Measurements from ENCODE around the gene TIMP3. TPM values are rescaled to one million over a fixed set of nuclear protein-coding genes. Genes with fewer than 3 reads are reported as not detected.

The TIMP3 gene
- polyA plus RNA-seq, 3 donors, result not detected

DNA sequence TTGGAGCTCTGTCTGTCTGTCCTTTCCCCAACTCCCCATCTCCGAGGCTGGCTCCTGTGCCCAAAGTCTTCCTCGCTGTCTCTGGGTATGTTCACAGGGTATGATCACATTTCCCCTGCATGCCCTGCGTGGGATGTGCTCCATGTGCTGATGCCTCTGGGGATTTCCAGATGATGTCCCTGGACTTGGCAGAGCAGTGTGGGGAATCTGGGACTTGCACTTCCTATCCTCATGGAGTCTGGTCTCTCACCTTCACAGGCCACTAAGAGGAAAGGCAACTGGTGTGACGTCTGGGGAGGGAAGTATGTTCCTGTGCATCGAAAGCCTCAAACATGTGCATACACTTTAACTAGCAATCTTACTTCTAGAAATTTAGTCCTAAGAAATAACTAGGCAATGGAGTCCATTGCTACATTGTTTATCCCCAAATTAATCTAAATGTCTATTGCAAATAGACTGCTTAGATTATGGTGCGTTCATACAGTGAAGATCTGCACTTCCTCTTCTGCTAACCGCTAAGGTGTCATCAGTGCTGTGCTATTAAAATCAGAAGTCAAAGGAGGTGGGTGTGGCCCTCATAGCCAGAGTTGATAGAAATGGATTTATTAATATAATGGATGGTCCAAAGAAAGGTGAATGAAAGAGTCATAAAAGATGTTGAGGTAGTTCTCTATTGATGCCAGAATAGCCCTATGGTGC lies 20.8 kb downstream of the TIMP3 start:
- H4K20me1 ChIP-seq (ENCODE audit: insufficient read depth, low read length), result no peaks in the 10 kb centered on the region
- no peak overlapping the region for H3K4me2 ChIP-seq (replicated peaks; ENCODE audit: extremely low read depth, low read length, poor library complexity, severe bottlenecking)
- H3K4me1 ChIP-seq (ENCODE audit: control insufficient read depth in 1 of 2, insufficient read depth in 2 of 2, low read length in 2 of 2), result peaks cover 0 to 4% of the 10 kb centered on the region in 2 donors
- Mint-ChIP-seq H3K27me3 (ENCODE audit: low read depth in 3 of 3) (peaks cover 0 to 4% (median 3%) of the 10 kb centered on the region in 3 donors), H3K4me3 (no peak overlapping the region), H3K9me3 (no peaks in the 10 kb centered on the region), H3K4me1 (peaks cover 10% of the 10 kb centered on the region), H3K36me3 (no peaks in the 10 kb centered on the region), H3K27ac (no peak overlapping the region)
- no peak overlapping the region for H3K27ac ChIP-seq (ENCODE audit: low read depth in 1 of 2, low read length in 2 of 2)
- no peak overlapping the region for H2AFZ ChIP-seq (ENCODE audit: insufficient read depth, low read depth, low read length, poor library complexity, severe bottlenecking)
- H3K27me3 ChIP-seq (ENCODE audit: control insufficient read depth in 2 of 2, insufficient read depth in 2 of 2, low read length in 2 of 2), result no peaks in the 10 kb centered on the region
- H3K4me3 ChIP-seq (replicated peaks in 1 of 3; ENCODE audit: low read depth in 2 of 3, low read length in 3 of 3), result no peak overlapping the region
- H3K36me3 ChIP-seq (replicated peaks in 1 of 2; ENCODE audit: control insufficient read depth in 1 of 2, insufficient read depth in 2 of 2, low read length in 2 of 2), result no peaks in the 10 kb centered on the region
- WGBS (ENCODE audit: insufficient coverage), result 100% methylated on average over 2 of the region's 7 CpGs
- intact Hi-C loops (cut with micrococcal nuclease), result no loop called here
- no peak for DNase-seq
- no peak overlapping the region for H3K9ac ChIP-seq (ENCODE audit: insufficient read depth, low read length, poor library complexity, severe bottlenecking)
- TF ChIP-seq, protein P1, sequence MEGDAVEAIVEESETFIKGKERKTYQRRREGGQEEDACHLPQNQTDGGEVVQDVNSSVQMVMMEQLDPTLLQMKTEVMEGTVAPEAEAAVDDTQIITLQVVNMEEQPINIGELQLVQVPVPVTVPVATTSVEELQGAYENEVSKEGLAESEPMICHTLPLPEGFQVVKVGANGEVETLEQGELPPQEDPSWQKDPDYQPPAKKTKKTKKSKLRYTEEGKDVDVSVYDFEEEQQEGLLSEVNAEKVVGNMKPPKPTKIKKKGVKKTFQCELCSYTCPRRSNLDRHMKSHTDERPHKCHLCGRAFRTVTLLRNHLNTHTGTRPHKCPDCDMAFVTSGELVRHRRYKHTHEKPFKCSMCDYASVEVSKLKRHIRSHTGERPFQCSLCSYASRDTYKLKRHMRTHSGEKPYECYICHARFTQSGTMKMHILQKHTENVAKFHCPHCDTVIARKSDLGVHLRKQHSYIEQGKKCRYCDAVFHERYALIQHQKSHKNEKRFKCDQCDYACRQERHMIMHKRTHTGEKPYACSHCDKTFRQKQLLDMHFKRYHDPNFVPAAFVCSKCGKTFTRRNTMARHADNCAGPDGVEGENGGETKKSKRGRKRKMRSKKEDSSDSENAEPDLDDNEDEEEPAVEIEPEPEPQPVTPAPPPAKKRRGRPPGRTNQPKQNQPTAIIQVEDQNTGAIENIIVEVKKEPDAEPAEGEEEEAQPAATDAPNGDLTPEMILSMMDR (IDR thresholded peaks at IDR 0.05), result no peak
- no peaks in the 10 kb centered on the region for H3K9me3 ChIP-seq (replicated peaks in 1 of 2; ENCODE audit: control insufficient read depth in 1 of 2, insufficient read depth in 1 of 2, low read length in 2 of 2)
- no peaks in the 10 kb centered on the region for H3K79me2 ChIP-seq (ENCODE audit: insufficient read depth, low read length)

DNA sequence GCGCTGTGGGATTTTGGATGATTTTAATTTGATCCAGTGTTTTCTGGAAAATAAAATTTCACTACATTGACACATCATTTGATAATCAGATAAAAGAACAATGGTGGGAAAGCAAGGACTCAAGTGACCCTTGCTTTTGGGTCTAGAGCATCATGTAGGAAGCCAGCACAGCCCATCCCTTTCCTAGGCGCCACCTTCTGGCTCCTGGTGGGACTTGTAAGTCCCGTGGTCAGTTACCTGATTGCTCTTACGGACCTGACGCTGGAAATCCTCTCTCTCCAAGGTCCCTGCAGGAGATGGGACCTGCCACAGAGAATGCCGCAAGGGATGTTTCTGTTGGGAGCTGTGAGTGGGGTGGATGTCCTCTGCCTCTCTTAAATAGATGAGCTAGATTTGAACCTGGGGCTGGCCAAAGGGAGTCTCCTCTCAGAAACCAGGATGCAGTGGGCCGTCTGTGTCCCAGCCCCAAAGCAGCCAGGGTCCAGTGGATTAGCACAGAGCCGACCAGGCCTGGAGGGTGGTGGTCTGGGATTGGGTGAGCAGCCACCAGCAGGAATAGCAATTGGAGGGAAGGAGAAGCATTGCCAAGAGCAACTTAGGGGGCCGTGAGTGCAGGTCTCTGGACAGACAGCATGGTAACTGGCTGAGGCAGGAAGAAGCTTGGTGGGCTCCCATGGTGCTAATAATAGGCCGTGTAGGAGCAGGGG lies 21.7 kb downstream of the TIMP3 start:
- no peaks in the 10 kb centered on the region for H3K27me3 ChIP-seq (ENCODE audit: control insufficient read depth in 2 of 2, insufficient read depth in 2 of 2, low read length in 2 of 2)
- no peaks in the 10 kb centered on the region for H3K4me1 ChIP-seq (ENCODE audit: control insufficient read depth in 1 of 2, insufficient read depth in 2 of 2, low read length in 2 of 2)
- Mint-ChIP-seq H3K36me3 (no peaks in the 10 kb centered on the region), H3K27me3 (ENCODE audit: low read depth in 3 of 3) (peaks cover 0 to 4% (median 3%) of the 10 kb centered on the region in 3 donors), H3K4me3 (no peak overlapping the region), H3K9me3 (no peaks in the 10 kb centered on the region), H3K27ac (no peak overlapping the region), H3K4me1 (peaks cover 1% of the 10 kb centered on the region)
- no peaks in the 10 kb centered on the region for H4K20me1 ChIP-seq (ENCODE audit: insufficient read depth, low read length)
- H3K79me2 ChIP-seq (ENCODE audit: insufficient read depth, low read length), result no peaks in the 10 kb centered on the region
- H3K9ac ChIP-seq (ENCODE audit: insufficient read depth, low read length, poor library complexity, severe bottlenecking), result no peak overlapping the region
- no peak overlapping the region for H3K4me3 ChIP-seq (replicated peaks in 1 of 3; ENCODE audit: low read depth in 2 of 3, low read length in 3 of 3)
- 89% methylated on average over 6 of the region's 10 CpGs for WGBS (ENCODE audit: insufficient coverage)
- TF ChIP-seq, protein P1 (IDR thresholded peaks at IDR 0.05), result no peak
- no peak overlapping the region for H2AFZ ChIP-seq (ENCODE audit: insufficient read depth, low read depth, low read length, poor library complexity, severe bottlenecking)
- no peak for DNase-seq
- intact Hi-C loops (cut with micrococcal nuclease), result no loop called here
- H3K9me3 ChIP-seq (replicated peaks in 1 of 2; ENCODE audit: control insufficient read depth in 1 of 2, insufficient read depth in 1 of 2, low read length in 2 of 2), result no peaks in the 10 kb centered on the region
- no peak overlapping the region for H3K27ac ChIP-seq (ENCODE audit: low read depth in 1 of 2, low read length in 2 of 2)
- no peak overlapping the region for H3K4me2 ChIP-seq (replicated peaks; ENCODE audit: extremely low read depth, low read length, poor library complexity, severe bottlenecking)
- no peaks in the 10 kb centered on the region for H3K36me3 ChIP-seq (replicated peaks in 1 of 2; ENCODE audit: control insufficient read depth in 1 of 2, insufficient read depth in 2 of 2, low read length in 2 of 2)
